CD4-positive, alpha-beta T cell treated with Interleukin-17A for 4 hours (primary cell): ENCODE data around the gene CNDP1.
"Not testable (repeated sequence)": the region's sequence is repeated elsewhere in the genome, so short reads cannot be mapped to it uniquely, and the experiment has no call there.

Source experiments
- DNase-seq: peaks from one replicate; pipeline ENCODE4 v3.0.0-alpha.2; 2020; ENCODE audit warnings: mixed read lengths

CNDP1 gene

GRCh38 chr18:74546751-74547530, 12.6 kb downstream of the CNDP1 start:
- DNase-seq, result no peak

GRCh38 chr18:74547860-74548259, 13.6 kb downstream of the CNDP1 start:
- DNase-seq, result no peak

GRCh38 chr18:74549591-74550104, 15.3 kb downstream of the CNDP1 start:
- DNase-seq, result no peak

- no peak for DNase-seq
Observed at GRCh38 chr18:74550886-74551285, 16.6 kb downstream of the CNDP1 start.

GRCh38 chr18:74551452-74551851, 17.2 kb downstream of the CNDP1 start:
- DNase-seq, result no peak

GRCh38 chr18:74551936-74552555, 17.7 kb downstream of the CNDP1 start:
- DNase-seq, result peak; percentile 83

- no peak for DNase-seq
Observed at GRCh38 chr18:74556126-74556525, 21.8 kb downstream of the CNDP1 start.

GRCh38 chr18:74558096-74558495, 23.8 kb downstream of the CNDP1 start:
- no peak for DNase-seq

GRCh38 chr18:74562131-74562730, 27.9 kb downstream of the CNDP1 start:
- no peak for DNase-seq

- no peak for DNase-seq
Observed at GRCh38 chr18:74562775-74563174, 28.5 kb downstream of the CNDP1 start.

GRCh38 chr18:74563999-74564398, 29.7 kb downstream of the CNDP1 start:
- DNase-seq, result no peak

GRCh38 chr18:74565164-74565563, 30.9 kb downstream of the CNDP1 start:
- not testable (repeated sequence) for DNase-seq

- not testable (repeated sequence) for DNase-seq
Observed at GRCh38 chr18:74565993-74566392, 31.7 kb downstream of the CNDP1 start.

GRCh38 chr18:74567822-74568221, 33.5 kb downstream of the CNDP1 start:
- DNase-seq, result no peak

- no peak for DNase-seq
Observed at GRCh38 chr18:74569401-74569800, 35.1 kb downstream of the CNDP1 start.

GRCh38 chr18:74570266-74570665, 36.0 kb downstream of the CNDP1 start:
- no peak for DNase-seq

GRCh38 chr18:74571895-74572680, 37.8 kb downstream of the CNDP1 start:
- DNase-seq, result no peak

GRCh38 chr18:74573053-74573452, 38.8 kb downstream of the CNDP1 start:
- DNase-seq, result no peak

GRCh38 chr18:74574916-74575315, 40.6 kb downstream of the CNDP1 start:
- no peak for DNase-seq

- no peak for DNase-seq
Observed at GRCh38 chr18:74577019-74577418, 42.7 kb downstream of the CNDP1 start.

- no peak for DNase-seq
Observed at GRCh38 chr18:74579496-74580065, 45.3 kb downstream of the CNDP1 start.

GRCh38 chr18:74582642-74583041, 48.3 kb downstream of the CNDP1 start:
- DNase-seq, result no peak

GRCh38 chr18:74587441-74587840, 53.1 kb downstream of the CNDP1 start:
- DNase-seq, result no peak
